ENCODE measurements around the gene CHD9.

DNA sequence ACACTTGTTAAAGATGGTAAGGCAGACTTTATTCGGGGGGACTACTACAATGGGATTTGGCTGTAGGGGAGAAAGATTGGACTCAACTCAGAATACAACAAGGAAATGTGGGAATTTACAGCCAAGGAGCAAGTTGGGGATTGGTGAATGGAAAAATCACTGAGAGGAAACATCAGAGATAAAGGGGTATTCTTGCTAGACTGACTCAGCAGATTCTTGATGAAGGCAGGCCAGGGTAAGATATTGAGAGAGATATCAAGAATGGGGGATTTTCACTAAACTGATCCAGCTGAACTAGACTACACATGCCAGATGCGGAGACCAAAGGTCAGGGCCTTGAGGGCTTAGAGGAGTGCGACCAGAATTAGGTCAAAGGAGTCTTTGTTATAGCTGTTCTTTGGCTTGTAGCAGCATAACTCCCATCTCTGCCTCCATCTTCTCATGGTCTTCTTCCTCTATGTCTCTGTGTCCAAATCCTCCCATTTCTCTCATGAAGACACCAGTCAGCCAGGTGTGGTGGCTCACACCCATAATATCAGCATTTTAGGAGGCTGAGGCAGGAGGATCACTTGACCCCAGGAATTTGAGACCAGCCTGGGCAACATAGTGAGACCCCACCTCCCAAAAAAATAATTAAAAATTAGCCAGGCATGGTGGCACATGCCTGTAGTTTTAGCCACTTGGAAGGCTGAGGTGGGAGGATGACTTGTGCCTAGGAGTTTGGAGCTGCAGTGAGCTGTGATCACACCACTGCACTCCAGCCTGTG is 19.4 kb upstream of the CHD9 start:
- TF ChIP-seq, protein P1, sequence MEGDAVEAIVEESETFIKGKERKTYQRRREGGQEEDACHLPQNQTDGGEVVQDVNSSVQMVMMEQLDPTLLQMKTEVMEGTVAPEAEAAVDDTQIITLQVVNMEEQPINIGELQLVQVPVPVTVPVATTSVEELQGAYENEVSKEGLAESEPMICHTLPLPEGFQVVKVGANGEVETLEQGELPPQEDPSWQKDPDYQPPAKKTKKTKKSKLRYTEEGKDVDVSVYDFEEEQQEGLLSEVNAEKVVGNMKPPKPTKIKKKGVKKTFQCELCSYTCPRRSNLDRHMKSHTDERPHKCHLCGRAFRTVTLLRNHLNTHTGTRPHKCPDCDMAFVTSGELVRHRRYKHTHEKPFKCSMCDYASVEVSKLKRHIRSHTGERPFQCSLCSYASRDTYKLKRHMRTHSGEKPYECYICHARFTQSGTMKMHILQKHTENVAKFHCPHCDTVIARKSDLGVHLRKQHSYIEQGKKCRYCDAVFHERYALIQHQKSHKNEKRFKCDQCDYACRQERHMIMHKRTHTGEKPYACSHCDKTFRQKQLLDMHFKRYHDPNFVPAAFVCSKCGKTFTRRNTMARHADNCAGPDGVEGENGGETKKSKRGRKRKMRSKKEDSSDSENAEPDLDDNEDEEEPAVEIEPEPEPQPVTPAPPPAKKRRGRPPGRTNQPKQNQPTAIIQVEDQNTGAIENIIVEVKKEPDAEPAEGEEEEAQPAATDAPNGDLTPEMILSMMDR (IDR thresholded peaks at IDR 0.05), result no peak
- no peak for TF ChIP-seq POLR2A (IDR thresholded peaks at IDR 0.05)
